HCT116 (cell line): ENCODE measurements around the gene EFNB2. TPM values are rescaled to one million over a fixed set of nuclear protein-coding genes. Genes with fewer than 3 reads are reported as not detected.

Experiments used
- ATAC-seq: fragments of 200-7000 bp; cut with Tn5 transposase; 2 replicates; pipeline ENCODE4 v1.9.1; 2020; ENCODE audit warnings: mild to moderate bottlenecking, moderate library complexity
- BruUV-seq: library from RNA; stranded (reverse); fragments of 400-500 nt; replicated peaks from 2 replicates; lab custom pipeline; 2021; lab: Mats Ljungman, UMichigan
- CTCF ChIA-PET: fragments of 300-600 bp; sonication (Branson Sonifier 250); formaldehyde crosslinking; loops from one replicate; lab custom pipeline; 2021; ENCODE audit warnings: antibody characterized with exemption; lab: Charles Lee
- POLR2A ChIA-PET: fragments of 300-600, 350-600 bp; sonication (Branson Sonifier 250); formaldehyde crosslinking; loops from one replicate; lab custom pipeline; 2021; ENCODE audit warnings: antibody characterized with exemption; lab: Charles Lee
- RAD21 ChIA-PET, 2 experiments: fragments of 300-600 bp; sonication (Branson Sonifier 250); formaldehyde crosslinking; loops; one replicate each; lab custom pipeline; 2023; ENCODE audit warnings: low total read pairs in 2 of 2; ENCODE audit not compliant: uncharacterized antibody in 2 of 2, unreplicated experiment in 2 of 2, low non-redundant PET in 1 of 2; lab: Charles Lee
- DNase-seq: peaks from one replicate; pipeline ENCODE4 v3.0.0-alpha.2; 2010; ENCODE audit warnings: low read depth, low spot score
- H2AFZ ChIP-seq: fragments of 200-600 bp; shearing (Covaris generic), sonication (generic); 2 replicates; pipeline ENCODE4 v1.6.1; 2017; ENCODE audit warnings: low read depth, mixed run types, mixed read lengths, antibody characterized with exemption, low read length; ENCODE audit not compliant: poor library complexity, severe bottlenecking
- H3K27ac ChIP-seq: 2 replicates; pipeline ENCODE4 v1.5.1; 2012; ENCODE audit warnings: low read depth, low read length
- H3K27me3 ChIP-seq: fragments of 200-600 bp; sonication (generic); 2 replicates; pipeline ENCODE4 v1.6.1; 2016; ENCODE audit warnings: mixed run types, low read length, mixed read lengths; ENCODE audit not compliant: insufficient read depth
- H3K36me3 ChIP-seq, 2 experiments: fragments of 200-500 bp in 1 of 2; fragments of 200-600 bp in 1 of 2; sonication (Bioruptor generic) in 1 of 2; sonication (generic) in 1 of 2; 2 replicates each; pipeline versions ENCODE4 v1.5.1 to v1.6.1; 2014 to 2016; ENCODE audit warnings: low read length in 2 of 2, inconsistent platforms in 1 of 2, mixed read lengths in 1 of 2, mixed run types in 1 of 2; ENCODE audit not compliant: insufficient read depth in 2 of 2, control insufficient read depth in 1 of 2
- H3K4me1 ChIP-seq, 2 experiments: fragments of 200-600 bp in 1 of 2; sonication (generic) in 1 of 2; 2 replicates each; pipeline versions ENCODE4 v1.5.1 to v1.6.1; 2012 to 2017; ENCODE audit warnings: low read length in 2 of 2, inconsistent platforms in 1 of 2, mild to moderate bottlenecking in 1 of 2, mixed read lengths in 1 of 2, mixed run types in 1 of 2, moderate library complexity in 1 of 2; ENCODE audit not compliant: insufficient read depth in 2 of 2, control insufficient read depth in 1 of 2
- H3K4me2 ChIP-seq: fragments of 200-600 bp; sonication (generic); 2 replicates; pipeline ENCODE4 v1.6.1; 2017; ENCODE audit warnings: mixed run types, low read length, mixed read lengths
- H3K4me3 ChIP-seq, 2 experiments: fragments of 200-600 bp in 1 of 2; sonication (generic) in 1 of 2; replicated peaks in 1 of 2; 2 replicates each; pipeline ENCODE4 v1.5.1; 2011 to 2016; ENCODE audit warnings: low read length in 2 of 2, control low read depth in 1 of 2, low read depth in 1 of 2, mild to moderate bottlenecking in 1 of 2, mixed read lengths in 1 of 2, mixed run types in 1 of 2
- H3K79me2 ChIP-seq: fragments of 200-600 bp; sonication (generic); 2 replicates; pipeline ENCODE4 v1.6.1; 2017; ENCODE audit warnings: mild to moderate bottlenecking, mixed run types, low read length, moderate library complexity, mixed read lengths; ENCODE audit not compliant: insufficient read depth
- H3K9ac ChIP-seq: fragments of 200-600 bp; sonication (generic); 2 replicates; pipeline ENCODE4 v1.6.1; 2016; ENCODE audit warnings: low read length, mixed read lengths
- H3K9me2 ChIP-seq: fragments of 200-600 bp; sonication (generic), shearing (Covaris generic); 2 replicates; pipeline ENCODE4 v1.6.1; 2017; ENCODE audit warnings: mixed run types, mild to moderate bottlenecking, moderate library complexity; ENCODE audit not compliant: insufficient read depth
- H3K9me3 ChIP-seq, 2 experiments: fragments of 200-500 bp in 1 of 2; fragments of 200-600 bp in 1 of 2; sonication (Bioruptor generic) in 1 of 2; sonication (generic) in 1 of 2; 2 replicates each; pipeline ENCODE4 v1.6.1; 2014 to 2017; ENCODE audit warnings: low read length in 2 of 2, mixed read lengths in 2 of 2, inconsistent platforms in 1 of 2, low read depth in 1 of 2, mild to moderate bottlenecking in 1 of 2, mixed run types in 1 of 2, moderate library complexity in 1 of 2; ENCODE audit not compliant: control insufficient read depth in 1 of 2, insufficient read depth in 1 of 2
- H4K20me1 ChIP-seq: fragments of 200-600 bp; sonication (generic), shearing (Covaris generic); 2 replicates; pipeline ENCODE4 v1.6.1; 2017; ENCODE audit warnings: mixed run types, mild to moderate bottlenecking, moderate library complexity; ENCODE audit not compliant: insufficient read depth
- CBX3 ChIP-seq: IDR thresholded peaks from 2 replicates; pipeline ENCODE4 v1.6.1; 2012; ENCODE audit warnings: low read depth
- CEBPB ChIP-seq: IDR thresholded peaks from 2 replicates; pipeline ENCODE4 v1.6.1; 2012; ENCODE audit warnings: low read depth
- CTCF ChIP-seq, 3 experiments: fragments of 200-600 bp in 1 of 3; sonication (generic) in 1 of 3; IDR thresholded peaks in 2 of 3; conservative IDR thresholded peaks in 1 of 3; 2 replicates each; pipeline ENCODE4 v1.5.1; 2012 to 2017; ENCODE audit warnings: low read depth in 2 of 3, low read length in 2 of 3, antibody characterized with exemption in 1 of 3, borderline replicate concordance in 1 of 3, control low read depth in 1 of 3, mild to moderate bottlenecking in 1 of 3, mixed read lengths in 1 of 3, mixed run types in 1 of 3, moderate library complexity in 1 of 3; ENCODE audit not compliant: insufficient read depth in 1 of 3
- EZH2 ChIP-seq: fragments of 200-600 bp; sonication (generic); IDR thresholded peaks from 2 replicates; pipeline ENCODE4 v1.6.1; 2017; ENCODE audit warnings: antibody characterized with exemption, mixed run types
- EZH2phosphoT487 ChIP-seq: fragments of 200-600 bp; IDR thresholded peaks from 2 replicates; pipeline ENCODE4 v1.6.1; 2018; ENCODE audit warnings: antibody characterized with exemption, borderline replicate concordance
- FOSL1 ChIP-seq: IDR thresholded peaks from 2 replicates; pipeline ENCODE4 v1.6.1; 2012; ENCODE audit warnings: low read depth
- JUND ChIP-seq: IDR thresholded peaks from 2 replicates; pipeline ENCODE4 v1.6.1; 2012
- POLR2AphosphoS5 ChIP-seq: IDR thresholded peaks from 2 replicates; pipeline ENCODE4 v1.6.1; 2011; ENCODE audit warnings: mild to moderate bottlenecking, low read depth, low read length, moderate library complexity
- RAD21 ChIP-seq: IDR thresholded peaks from 2 replicates; pipeline ENCODE4 v1.6.1; 2012; ENCODE audit warnings: low read depth, mild to moderate bottlenecking
- SIN3A ChIP-seq: IDR thresholded peaks from 2 replicates; pipeline ENCODE4 v1.6.1; 2012; ENCODE audit warnings: low read depth
- SP1 ChIP-seq: IDR thresholded peaks from 2 replicates; pipeline ENCODE4 v1.6.1; 2012; ENCODE audit warnings: low read depth
- SRF ChIP-seq: IDR thresholded peaks from 2 replicates; pipeline ENCODE4 v1.6.1; 2012; ENCODE audit warnings: low read depth
- ZFX ChIP-seq: fragments of 450-650 bp; IDR thresholded peaks from 2 replicates; pipeline ENCODE4 v1.6.1; 2017
- intact Hi-C: fragments of 100-400 bp; cut with micrococcal nuclease; formaldehyde crosslinking; loops from 2 replicates; pipeline ENCODE4 v1.10.0; 2022
- total RNA-seq: library from RNA; stranded (reverse); gene quantifications from one replicate; pipeline ENCODE4 v1.2.1, GENCODE V29; 2021; ENCODE audit not compliant: unreplicated experiment
- TF ChIP-seq, protein P1 (sequence below): IDR thresholded peaks from 2 replicates; pipeline ENCODE4 v1.6.1; 2012
- TF ChIP-seq, protein P2 (sequence below): IDR thresholded peaks from 2 replicates; pipeline ENCODE4 v1.6.1; 2011; ENCODE audit warnings: mild to moderate bottlenecking, low read length, moderate library complexity; ENCODE audit not compliant: insufficient replicate concordance; ENCODE audit errors: extremely low read depth

Gene EFNB2
- total RNA-seq, 1 experiment from 2014 or later: 30.9 TPM

GRCh38 chr13:106443607-106444322, 91.7 kb downstream of the EFNB2 start:
- RAD21 ChIA-PET: no interaction called here
- no peaks in the 10 kb centered on the region for H3K36me3 ChIP-seq
- no peaks in the 10 kb centered on the region for H3K9me2 ChIP-seq
- intact Hi-C loops: no loop called here
- POLR2A ChIA-PET: no interaction called here
- H3K9me3 ChIP-seq: no peaks in the 10 kb centered on the region
- no peaks in the 10 kb centered on the region for H4K20me1 ChIP-seq
- H3K4me2 ChIP-seq: no peak overlapping the region
- no peak for ATAC-seq
- H2AFZ ChIP-seq: no peak overlapping the region
- H3K79me2 ChIP-seq: no peaks in the 10 kb centered on the region
- no peak overlapping the region for H3K4me3 ChIP-seq
- no peaks in the 10 kb centered on the region for H3K4me1 ChIP-seq
- no peak overlapping the region for H3K27ac ChIP-seq
- H3K27me3 ChIP-seq: no peaks in the 10 kb centered on the region
- DNase-seq: no peak
- BruUV-seq: no TSS peak
- no peak overlapping the region for H3K9ac ChIP-seq
- CTCF ChIA-PET: no interaction called here
- TF ChIP-seq CTCF (IDR thresholded peaks at IDR 0.05 in 2 of 3, conservative IDR thresholded peaks at IDR 0.05 in 1 of 3; ENCODE audit: borderline replicate concordance in 1 of 3, insufficient read depth in 1 of 3, low read depth in 2 of 3, low read length in 2 of 3) (no peak), CEBPB (no peak), CBX3 (no peak), RAD21 (no peak), SP1 (no peak), EZH2 (no peak), SRF (no peak), POLR2AphosphoS5 (no peak), EZH2phosphoT487 (no peak), FOSL1 (no peak), ZFX (no peak), JUND (no peak), SIN3A (no peak)
- TF ChIP-seq, protein P1, sequence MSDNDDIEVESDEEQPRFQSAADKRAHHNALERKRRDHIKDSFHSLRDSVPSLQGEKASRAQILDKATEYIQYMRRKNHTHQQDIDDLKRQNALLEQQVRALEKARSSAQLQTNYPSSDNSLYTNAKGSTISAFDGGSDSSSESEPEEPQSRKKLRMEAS: no peak
- TF ChIP-seq, protein P2, sequence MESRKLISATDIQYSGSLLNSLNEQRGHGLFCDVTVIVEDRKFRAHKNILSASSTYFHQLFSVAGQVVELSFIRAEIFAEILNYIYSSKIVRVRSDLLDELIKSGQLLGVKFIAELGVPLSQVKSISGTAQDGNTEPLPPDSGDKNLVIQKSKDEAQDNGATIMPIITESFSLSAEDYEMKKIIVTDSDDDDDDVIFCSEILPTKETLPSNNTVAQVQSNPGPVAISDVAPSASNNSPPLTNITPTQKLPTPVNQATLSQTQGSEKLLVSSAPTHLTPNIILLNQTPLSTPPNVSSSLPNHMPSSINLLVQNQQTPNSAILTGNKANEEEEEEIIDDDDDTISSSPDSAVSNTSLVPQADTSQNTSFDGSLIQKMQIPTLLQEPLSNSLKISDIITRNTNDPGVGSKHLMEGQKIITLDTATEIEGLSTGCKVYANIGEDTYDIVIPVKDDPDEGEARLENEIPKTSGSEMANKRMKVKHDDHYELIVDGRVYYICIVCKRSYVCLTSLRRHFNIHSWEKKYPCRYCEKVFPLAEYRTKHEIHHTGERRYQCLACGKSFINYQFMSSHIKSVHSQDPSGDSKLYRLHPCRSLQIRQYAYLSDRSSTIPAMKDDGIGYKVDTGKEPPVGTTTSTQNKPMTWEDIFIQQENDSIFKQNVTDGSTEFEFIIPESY: no peak
